Fibroblast of the aortic adventitia (primary cell): ENCODE results near the gene LRRC39. TPM values are rescaled to one million over a fixed set of nuclear protein-coding genes. Genes with fewer than 3 reads are reported as not detected.

Experiments used
- DNase-seq: peaks from one replicate; pipeline ENCODE4 v3.0.0-alpha.2; 2010; ENCODE audit warnings: low read depth
- H3K4me3 ChIP-seq: 2 replicates; pipeline ENCODE4 v1.5.1; 2011; ENCODE audit warnings: low read depth, mild to moderate bottlenecking, control low read depth, low read length, moderate library complexity
- total RNA-seq: library from RNA; depleted of rRNA; stranded (reverse); fragments of >200 nt; gene quantifications from 2 replicates; pipeline ENCODE4 v1.2.3, GENCODE V29; 2012; ENCODE audit warnings: low replicate concordance
- TF ChIP-seq, protein P1 (sequence below): IDR thresholded peaks from 2 replicates; pipeline ENCODE4 v1.5.1; 2011; ENCODE audit warnings: mild to moderate bottlenecking, low read length, control low read depth, inconsistent platforms; ENCODE audit not compliant: insufficient read depth

Gene LRRC39
- total RNA-seq, 1 donor: 0.36 TPM

DNA sequence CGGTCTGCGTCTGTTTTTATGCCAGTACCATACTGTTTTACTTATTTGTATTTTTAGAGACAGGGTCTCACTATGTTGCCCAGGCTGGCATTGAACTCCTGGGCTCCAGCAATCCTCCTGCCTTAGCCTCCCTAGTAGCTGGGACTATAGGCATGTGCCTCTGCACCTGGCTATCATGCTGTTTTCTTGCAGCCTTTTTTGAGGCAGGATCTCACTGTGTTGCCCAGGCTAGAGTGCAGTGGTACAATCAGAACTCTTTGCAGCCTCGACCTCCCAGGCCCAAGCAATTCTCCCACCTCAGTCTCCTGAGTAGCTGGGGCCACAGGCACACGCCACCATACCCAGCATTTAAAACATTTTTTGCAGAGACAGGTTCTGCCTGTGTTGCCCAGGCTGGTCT is 5.3 kb upstream of the LRRC39 start:
- H3K4me3 ChIP-seq: no peak overlapping the region
- TF ChIP-seq, protein P1, sequence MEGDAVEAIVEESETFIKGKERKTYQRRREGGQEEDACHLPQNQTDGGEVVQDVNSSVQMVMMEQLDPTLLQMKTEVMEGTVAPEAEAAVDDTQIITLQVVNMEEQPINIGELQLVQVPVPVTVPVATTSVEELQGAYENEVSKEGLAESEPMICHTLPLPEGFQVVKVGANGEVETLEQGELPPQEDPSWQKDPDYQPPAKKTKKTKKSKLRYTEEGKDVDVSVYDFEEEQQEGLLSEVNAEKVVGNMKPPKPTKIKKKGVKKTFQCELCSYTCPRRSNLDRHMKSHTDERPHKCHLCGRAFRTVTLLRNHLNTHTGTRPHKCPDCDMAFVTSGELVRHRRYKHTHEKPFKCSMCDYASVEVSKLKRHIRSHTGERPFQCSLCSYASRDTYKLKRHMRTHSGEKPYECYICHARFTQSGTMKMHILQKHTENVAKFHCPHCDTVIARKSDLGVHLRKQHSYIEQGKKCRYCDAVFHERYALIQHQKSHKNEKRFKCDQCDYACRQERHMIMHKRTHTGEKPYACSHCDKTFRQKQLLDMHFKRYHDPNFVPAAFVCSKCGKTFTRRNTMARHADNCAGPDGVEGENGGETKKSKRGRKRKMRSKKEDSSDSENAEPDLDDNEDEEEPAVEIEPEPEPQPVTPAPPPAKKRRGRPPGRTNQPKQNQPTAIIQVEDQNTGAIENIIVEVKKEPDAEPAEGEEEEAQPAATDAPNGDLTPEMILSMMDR: no peak
- DNase-seq: no peak

DNA sequence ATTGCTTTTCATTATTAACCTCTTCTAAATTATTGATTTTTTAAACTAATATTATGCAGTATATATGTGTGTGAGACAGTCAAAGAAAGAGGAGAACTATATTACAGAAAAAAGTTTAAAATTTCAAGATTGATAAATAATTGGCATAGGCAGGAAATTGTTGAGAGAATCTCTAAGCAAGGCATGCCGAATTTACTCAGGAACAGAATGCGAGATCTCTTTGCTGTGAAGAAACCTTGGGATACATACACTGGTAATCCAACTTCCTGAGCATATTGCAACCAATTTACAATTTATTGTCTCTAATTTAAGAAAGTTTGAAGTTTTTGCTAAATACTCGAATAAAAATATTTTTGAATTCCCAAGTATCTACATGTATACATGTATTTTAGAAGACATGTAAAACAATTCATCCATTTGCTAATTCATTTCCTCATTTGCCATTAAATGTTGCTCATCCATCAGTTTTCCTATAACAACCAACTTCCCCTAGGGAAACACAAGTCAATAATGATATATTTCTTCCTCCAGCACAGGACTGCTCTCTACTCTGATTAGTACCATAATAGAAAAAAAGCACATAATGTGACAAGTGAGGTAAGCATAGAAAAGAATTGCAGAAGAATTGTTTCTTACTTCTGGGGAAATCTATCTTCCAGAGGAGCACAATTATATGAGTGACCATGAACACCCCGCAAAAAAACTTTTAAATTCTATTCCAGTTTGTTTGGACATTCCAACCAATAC is 588 bp downstream of the LRRC39 start:
- DNase-seq: no peak
- H3K4me3 ChIP-seq: no peak overlapping the region
- TF ChIP-seq, protein P1: no peak

DNA sequence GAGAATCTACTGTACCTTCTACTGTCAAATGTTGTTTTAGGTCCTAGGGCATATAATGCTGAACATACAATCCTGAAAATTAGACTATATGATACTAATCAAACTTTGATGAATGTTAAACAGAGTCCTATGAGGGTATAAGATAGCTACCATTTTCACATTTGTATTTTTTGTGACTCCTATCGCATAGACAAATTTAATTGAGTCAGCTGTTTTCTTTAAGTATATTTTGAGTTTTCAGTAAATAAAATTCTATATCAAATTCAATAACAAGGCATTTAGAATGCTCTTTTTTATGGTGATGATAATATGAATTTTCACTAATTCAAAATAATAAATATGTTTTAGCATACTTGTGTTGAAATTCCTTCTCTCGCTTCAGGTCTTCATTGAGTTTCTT is 10.0 kb downstream of the LRRC39 start:
- H3K4me3 ChIP-seq: no peak overlapping the region
- no peak for DNase-seq
- TF ChIP-seq, protein P1: no peak

DNA sequence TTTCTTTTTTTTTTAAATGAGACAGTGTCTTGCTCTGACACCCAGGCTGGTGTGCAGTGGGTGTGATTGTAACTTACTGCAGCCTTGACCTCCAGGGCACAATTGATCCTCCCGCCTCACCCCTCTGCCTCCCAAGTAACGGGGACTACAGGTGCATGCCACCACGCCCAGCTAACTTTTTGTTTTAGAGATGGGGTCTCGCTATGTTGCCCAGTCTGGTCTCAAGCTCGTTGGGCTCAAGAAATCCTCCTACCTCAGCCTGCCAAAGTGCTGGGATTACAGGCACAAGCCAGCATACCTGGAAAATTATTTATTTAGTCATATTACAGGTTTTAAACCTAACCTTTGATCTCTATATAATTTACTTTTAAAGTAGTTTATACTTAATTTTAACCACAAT is 13.4 kb downstream of the LRRC39 start:
- no peak overlapping the region for H3K4me3 ChIP-seq
- TF ChIP-seq, protein P1: no peak
- DNase-seq: no peak

DNA sequence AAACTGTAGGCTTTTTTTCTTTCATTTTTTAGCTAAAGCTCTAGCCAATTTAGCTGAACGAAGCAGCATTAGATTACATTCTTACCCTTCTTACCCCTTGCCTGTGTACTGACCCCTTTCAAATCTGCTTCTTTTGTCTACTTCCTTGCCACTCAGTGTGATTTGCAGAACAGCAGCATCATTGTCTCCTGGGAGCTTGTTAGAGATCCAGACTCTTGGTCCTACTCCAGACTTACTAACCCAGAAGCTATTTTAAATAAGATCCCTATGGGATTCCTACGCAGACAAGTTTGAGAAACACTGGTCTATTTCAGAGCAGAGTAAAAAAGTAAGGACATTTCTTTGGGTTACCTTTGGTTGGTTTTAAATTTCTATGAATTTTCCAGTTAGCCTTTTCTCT is 13.8 kb downstream of the LRRC39 start:
- DNase-seq: peak; percentile 89
- no peak overlapping the region for H3K4me3 ChIP-seq
- TF ChIP-seq, protein P1: no peak

DNA sequence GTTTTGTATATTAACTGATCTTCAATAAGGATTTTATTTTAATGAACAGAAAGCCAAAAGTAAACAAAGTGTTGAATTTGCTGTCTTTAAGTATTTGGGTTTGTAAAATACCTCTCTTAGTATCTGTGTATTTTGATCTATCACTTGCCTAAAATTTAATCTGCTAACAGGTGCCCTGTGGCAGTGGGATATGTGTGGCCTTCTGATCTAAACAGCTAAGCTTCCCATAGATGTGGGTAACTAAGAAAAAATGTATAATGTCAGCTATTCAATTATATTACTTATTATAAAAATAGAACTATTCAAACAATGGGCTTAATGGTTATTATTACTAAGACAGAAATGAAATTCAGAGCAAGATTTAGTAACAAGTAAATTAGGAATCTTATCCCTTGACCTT is 15.2 kb downstream of the LRRC39 start:
- no peak overlapping the region for H3K4me3 ChIP-seq
- TF ChIP-seq, protein P1: no peak
- no peak for DNase-seq

DNA sequence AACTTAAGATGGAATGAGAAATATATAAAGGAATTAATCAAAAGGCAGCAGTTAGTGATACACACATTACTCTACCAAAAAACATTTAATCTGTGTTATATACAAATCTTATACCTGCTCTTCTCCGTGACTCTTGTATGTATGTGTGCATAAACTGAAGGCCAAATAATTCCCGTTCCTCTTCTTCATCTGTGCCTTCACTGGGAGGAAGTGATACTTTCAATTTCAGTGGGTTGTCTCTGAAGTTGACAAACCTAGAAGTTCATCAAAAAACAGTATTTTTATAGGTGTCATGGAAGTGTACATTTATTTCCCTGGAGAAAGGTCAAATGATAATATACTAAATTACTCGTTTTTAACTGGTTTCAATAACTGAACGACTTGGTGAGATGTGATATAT is 25.8 kb downstream of the LRRC39 start:
- TF ChIP-seq, protein P1: no peak
- DNase-seq: no peak
- H3K4me3 ChIP-seq: no peak overlapping the region
